HPDE6-E6E7 (cell line): ENCODE data around the gene CSNK1D.
"Not testable (repeated sequence)": the region's sequence is repeated elsewhere in the genome, so short reads cannot be mapped to it uniquely, and the experiment has no call there.

Source experiments
- DNase-seq: peaks from one replicate; pipeline ENCODE4 v3.0.0; 2011; ENCODE audit warnings: missing footprints; ENCODE audit errors: extremely low spot score

The CSNK1D gene

DNA sequence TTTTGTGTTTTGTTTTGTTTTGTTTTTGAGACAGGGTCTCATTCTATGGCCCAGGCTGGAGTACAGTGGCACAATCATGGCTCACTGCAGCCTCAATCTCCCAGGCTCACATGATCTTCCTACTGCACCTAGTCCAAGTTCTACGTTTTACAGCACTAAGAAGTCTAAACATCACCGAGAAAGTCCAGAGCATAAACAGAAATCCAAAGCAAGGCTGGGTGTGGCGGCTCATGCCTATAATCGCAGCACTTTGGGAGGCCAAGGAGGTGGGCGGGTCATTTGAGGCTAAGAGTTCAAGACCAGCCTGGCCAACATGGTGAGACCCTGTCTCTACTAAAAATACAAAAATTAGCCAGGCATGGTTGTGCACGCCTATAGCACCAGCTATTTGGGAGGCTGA lies 80.5 kb downstream of the CSNK1D start:
- not testable (repeated sequence) for DNase-seq
